ENCODE results near the gene DNER.

The DNER gene

GRCh38 chr2:229501051-229501794 lies 213.1 kb downstream of the DNER start:
- DNase-seq (ENCODE audit: low read depth) = no peak
- in situ Hi-C loops (cut with HindIII; ENCODE audit: low sequenced_read_pairs) = no loop called here
- H3K4me3 ChIP-seq (ENCODE audit: low read depth, low read length) = no peak overlapping the region
- no peak for TF ChIP-seq CTCF (IDR thresholded peaks at IDR 0.05; ENCODE audit: low read depth, low read length, missing control alignments)

DNA sequence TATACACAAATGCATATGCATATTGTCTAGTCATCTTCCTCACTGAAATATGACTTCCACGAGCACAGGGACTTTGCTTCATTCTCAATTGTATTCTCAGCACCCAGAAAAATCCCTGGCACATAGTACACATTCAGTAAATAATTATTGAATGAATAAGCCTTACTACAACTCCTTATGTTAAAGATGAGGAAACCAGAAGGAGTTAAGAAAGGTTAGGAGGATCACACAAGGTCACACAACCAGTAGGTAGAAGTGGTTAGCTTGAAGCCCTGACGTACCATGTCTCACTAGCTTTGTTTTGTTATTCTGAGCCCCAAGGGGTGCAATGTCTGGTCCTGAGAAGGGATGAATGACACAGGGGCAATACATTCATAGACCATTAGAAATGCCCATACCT lies 222.3 kb downstream of the DNER start:
- H3K4me3 ChIP-seq (ENCODE audit: low read depth, low read length) = no peak overlapping the region
- TF ChIP-seq CTCF (IDR thresholded peaks at IDR 0.05; ENCODE audit: low read depth, low read length, missing control alignments) = no peak
- DNase-seq (ENCODE audit: low read depth) = no peak
- in situ Hi-C loops (cut with HindIII; ENCODE audit: low sequenced_read_pairs) = no loop called here

DNA sequence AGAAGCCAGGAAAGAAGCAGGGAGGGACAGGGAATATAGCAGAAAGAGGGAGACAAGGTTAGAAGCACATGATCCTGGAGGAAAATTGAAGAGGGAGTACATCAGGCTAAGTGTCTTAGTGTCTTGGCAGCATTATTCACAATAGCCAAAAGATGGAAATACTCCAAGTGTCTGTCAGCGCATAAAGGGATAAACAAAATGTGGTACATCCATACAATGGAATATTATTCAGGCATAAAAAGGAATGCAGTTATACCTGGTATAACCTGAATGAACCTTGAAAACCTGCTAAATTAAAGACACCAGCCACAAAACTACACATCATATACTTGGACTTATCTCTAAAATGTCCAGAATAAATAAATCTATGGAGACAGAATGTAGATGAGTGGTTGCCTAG lies 224.2 kb downstream of the DNER start:
- TF ChIP-seq CTCF (IDR thresholded peaks at IDR 0.05; ENCODE audit: low read depth, low read length, missing control alignments) = no peak
- in situ Hi-C loops (cut with HindIII; ENCODE audit: low sequenced_read_pairs) = no loop called here
- DNase-seq (ENCODE audit: low read depth) = no peak
- H3K4me3 ChIP-seq (ENCODE audit: low read depth, low read length) = no peak overlapping the region

DNA sequence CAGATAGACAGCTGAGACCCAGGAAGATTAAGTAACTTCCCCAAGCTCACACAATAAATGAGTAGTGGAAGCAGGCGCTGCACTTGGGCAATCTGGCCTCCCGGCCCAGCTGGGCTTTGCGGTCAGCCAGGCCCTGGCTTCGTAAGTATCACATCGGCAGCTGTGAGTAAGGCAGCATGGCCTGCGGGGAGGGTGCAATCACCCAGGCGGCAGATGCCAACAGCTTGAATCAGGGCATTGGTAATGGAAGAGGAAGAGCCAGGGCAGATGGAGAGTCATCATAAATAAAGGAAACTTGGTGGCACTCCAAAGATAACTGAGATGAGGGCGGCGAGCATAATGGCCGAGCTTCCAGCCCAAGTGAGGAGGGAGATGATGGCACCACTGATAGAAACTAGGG lies 225.3 kb downstream of the DNER start:
- no peak overlapping the region for H3K4me3 ChIP-seq (ENCODE audit: low read depth, low read length)
- in situ Hi-C loops (cut with HindIII; ENCODE audit: low sequenced_read_pairs) = no loop called here
- TF ChIP-seq CTCF (IDR thresholded peaks at IDR 0.05; ENCODE audit: low read depth, low read length, missing control alignments) = no peak
- peak; percentile 35 for DNase-seq (ENCODE audit: low read depth)

GRCh38 chr2:229488232-229488631 lies 226.1 kb downstream of the DNER start:
- H3K4me3 ChIP-seq (ENCODE audit: low read depth, low read length) = no peak overlapping the region
- DNase-seq (ENCODE audit: low read depth) = no peak
- no peak for TF ChIP-seq CTCF (IDR thresholded peaks at IDR 0.05; ENCODE audit: low read depth, low read length, missing control alignments)
- in situ Hi-C loops (cut with HindIII; ENCODE audit: low sequenced_read_pairs) = no loop called here

- no peak overlapping the region for H3K4me3 ChIP-seq (ENCODE audit: low read depth, low read length)
- no peak for TF ChIP-seq CTCF (IDR thresholded peaks at IDR 0.05; ENCODE audit: low read depth, low read length, missing control alignments)
- in situ Hi-C loops (cut with HindIII; ENCODE audit: low sequenced_read_pairs) = no loop called here
- no peak for DNase-seq (ENCODE audit: low read depth)
These were observed 227.7 kb downstream of the DNER start for GRCh38 chr2:229486673-229487072.

All from astrocyte of the cerebellum (primary cell).